ENCODE data around the gene KCNH8. TPM values are rescaled to one million over a fixed set of nuclear protein-coding genes. Genes with fewer than 3 reads are reported as not detected.

KCNH8 gene
- total RNA-seq, 3 donors from 2014 or later: under 0.01 to 4.4 (median 1.3) TPM

DNA sequence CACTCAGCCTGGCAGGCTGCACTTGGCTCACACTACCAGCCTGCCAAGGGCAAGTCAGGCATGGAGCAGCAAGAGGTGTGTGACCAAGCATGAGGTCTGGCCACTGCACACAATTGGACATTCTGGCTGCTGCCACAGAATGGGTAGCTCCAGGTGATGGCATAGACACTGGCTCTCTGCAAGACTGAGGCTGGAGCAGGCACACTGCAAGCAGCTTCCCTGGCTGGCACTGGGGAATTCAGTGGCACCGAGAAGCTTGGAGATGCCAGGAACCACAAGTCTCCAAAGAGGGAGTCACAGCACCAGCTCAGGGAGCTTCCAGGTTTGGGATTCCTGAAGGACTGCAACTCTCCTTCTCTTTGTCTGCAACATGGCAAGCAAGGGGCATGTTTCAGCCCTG, 42.0 kb upstream of the KCNH8 start:
- no peaks in the 10 kb centered on the region for H3K36me3 ChIP-seq
- H3K27me3 ChIP-seq: no peaks in the 10 kb centered on the region
- no peak overlapping the region for H3K4me3 ChIP-seq
- H3K27ac ChIP-seq: no peak overlapping the region
- peaks cover 0 to 16% of the 10 kb centered on the region in 2 donors for H3K9me3 ChIP-seq
- DNase-seq (ENCODE audit: low spot score in 2 of 2): no peak
- intact Hi-C loops (cut with DNase I; ENCODE audit: low total_unique reads): no loop called here
- no peaks in the 10 kb centered on the region for H3K4me1 ChIP-seq
- TF ChIP-seq, protein P1, sequence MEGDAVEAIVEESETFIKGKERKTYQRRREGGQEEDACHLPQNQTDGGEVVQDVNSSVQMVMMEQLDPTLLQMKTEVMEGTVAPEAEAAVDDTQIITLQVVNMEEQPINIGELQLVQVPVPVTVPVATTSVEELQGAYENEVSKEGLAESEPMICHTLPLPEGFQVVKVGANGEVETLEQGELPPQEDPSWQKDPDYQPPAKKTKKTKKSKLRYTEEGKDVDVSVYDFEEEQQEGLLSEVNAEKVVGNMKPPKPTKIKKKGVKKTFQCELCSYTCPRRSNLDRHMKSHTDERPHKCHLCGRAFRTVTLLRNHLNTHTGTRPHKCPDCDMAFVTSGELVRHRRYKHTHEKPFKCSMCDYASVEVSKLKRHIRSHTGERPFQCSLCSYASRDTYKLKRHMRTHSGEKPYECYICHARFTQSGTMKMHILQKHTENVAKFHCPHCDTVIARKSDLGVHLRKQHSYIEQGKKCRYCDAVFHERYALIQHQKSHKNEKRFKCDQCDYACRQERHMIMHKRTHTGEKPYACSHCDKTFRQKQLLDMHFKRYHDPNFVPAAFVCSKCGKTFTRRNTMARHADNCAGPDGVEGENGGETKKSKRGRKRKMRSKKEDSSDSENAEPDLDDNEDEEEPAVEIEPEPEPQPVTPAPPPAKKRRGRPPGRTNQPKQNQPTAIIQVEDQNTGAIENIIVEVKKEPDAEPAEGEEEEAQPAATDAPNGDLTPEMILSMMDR (IDR thresholded peaks at IDR 0.05): no peak
- no peak for TF ChIP-seq POLR2AphosphoS5 (IDR thresholded peaks at IDR 0.05)

DNA sequence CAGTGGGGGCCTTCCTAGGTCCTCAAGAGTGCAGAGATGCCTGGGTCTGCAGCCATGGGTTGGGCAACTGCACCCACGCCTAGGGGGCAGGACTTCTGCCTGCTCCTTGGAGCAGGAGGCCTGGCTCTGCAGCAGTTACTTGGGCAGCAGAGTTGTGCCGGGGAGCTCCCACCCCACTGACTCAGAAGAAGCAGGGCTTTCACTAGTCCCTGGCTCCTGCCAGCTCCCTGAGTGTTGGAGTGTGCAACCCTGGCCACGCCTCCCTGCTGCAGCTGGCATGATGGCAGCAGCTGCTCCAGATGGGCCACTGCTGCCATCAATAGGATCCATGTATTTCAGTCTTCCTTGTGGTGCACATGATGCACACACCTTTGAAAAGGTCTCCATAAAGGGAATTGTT, 40.6 kb upstream of the KCNH8 start:
- H3K27me3 ChIP-seq: no peaks in the 10 kb centered on the region
- intact Hi-C loops (cut with DNase I; ENCODE audit: low total_unique reads): no loop called here
- no peaks in the 10 kb centered on the region for H3K36me3 ChIP-seq
- H3K27ac ChIP-seq: no peak overlapping the region
- no peak for DNase-seq (ENCODE audit: low spot score in 2 of 2)
- TF ChIP-seq POLR2AphosphoS5 (IDR thresholded peaks at IDR 0.05) (no peak), POLR2A (IDR thresholded peaks at IDR 0.05) (no peak)
- TF ChIP-seq, protein P1 (IDR thresholded peaks at IDR 0.05): no peak
- H3K9me3 ChIP-seq: peaks cover 0 to 16% of the 10 kb centered on the region in 2 donors
- H3K4me3 ChIP-seq: no peak overlapping the region
- no peaks in the 10 kb centered on the region for H3K4me1 ChIP-seq

DNA sequence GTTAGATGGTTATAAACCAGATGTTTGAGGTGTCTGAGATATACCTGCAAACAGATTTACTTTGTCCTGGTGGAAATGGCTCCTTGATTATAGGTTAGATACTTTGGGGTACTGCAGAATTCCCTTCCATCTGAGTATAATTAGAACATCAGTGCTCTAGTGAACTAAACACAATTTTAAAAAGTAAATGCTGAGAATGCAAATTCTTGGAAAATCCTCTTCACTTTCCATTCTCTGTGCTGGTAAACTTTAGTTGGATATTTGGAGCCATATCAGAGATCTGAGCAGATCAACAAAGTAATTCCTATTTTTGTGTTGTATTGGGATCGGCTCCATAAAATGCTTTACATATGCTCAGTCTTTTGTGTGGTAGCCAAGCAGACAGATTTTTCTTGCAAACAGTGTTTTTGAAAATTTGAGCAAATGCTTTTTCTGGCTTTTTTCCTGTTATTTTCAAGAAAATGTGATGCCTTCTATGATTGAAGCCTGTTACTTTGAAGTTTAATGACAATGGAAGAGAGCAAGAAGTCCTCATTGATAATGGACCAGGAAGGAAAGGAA, 37.9 kb upstream of the KCNH8 start:
- H3K27me3 ChIP-seq: no peaks in the 10 kb centered on the region
- H3K9me3 ChIP-seq: peaks cover 0 to 16% of the 10 kb centered on the region in 2 donors

DNA sequence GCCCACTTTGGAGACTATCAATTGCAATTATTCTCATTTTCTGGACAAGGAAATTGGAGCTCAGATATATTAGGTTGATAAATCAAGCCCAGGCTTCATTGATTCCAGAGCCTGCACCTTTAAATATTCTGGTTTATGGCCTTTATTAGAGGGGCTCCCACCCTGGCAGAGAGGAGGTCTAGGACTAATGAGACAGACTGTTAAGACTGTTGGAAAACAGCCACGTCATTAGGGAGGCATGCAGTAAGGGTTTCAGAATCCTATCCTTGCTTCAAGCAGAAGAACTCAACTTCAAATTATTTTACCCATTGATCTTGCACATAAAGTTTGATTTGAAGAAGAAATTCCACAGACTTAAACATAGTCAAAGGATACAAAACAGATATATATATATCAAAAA, 33.8 kb upstream of the KCNH8 start:
- Histone ChIP-seq H3K27me3 (no peaks in the 10 kb centered on the region), H3K4me1 (no peaks in the 10 kb centered on the region), H3K27ac (no peak overlapping the region), H3K36me3 (no peaks in the 10 kb centered on the region), H3K4me3 (no peak overlapping the region), H3K9me3 (no peaks in the 10 kb centered on the region)
- intact Hi-C loops (cut with DNase I; ENCODE audit: low total_unique reads): no loop called here
- no peak for TF ChIP-seq POLR2A (IDR thresholded peaks at IDR 0.05)
- TF ChIP-seq, protein P1 (IDR thresholded peaks at IDR 0.05): no peak
- no peak for TF ChIP-seq POLR2AphosphoS5 (IDR thresholded peaks at IDR 0.05)
- no peak for DNase-seq (ENCODE audit: low spot score in 2 of 2)

More for the DNA sequence above, 37.9 kb upstream of the KCNH8 start:
- intact Hi-C loops (cut with DNase I; ENCODE audit: low total_unique reads): no loop called here
- Histone ChIP-seq H3K36me3 (no peaks in the 10 kb centered on the region), H3K27ac (no peak overlapping the region), H3K4me1 (no peaks in the 10 kb centered on the region), H3K4me3 (no peak overlapping the region)
- no peak for DNase-seq (ENCODE audit: low spot score in 2 of 2)
- TF ChIP-seq, protein P1 (IDR thresholded peaks at IDR 0.05): no peak
- TF ChIP-seq POLR2A (IDR thresholded peaks at IDR 0.05): no peak
- TF ChIP-seq POLR2AphosphoS5 (IDR thresholded peaks at IDR 0.05): no peak

DNA sequence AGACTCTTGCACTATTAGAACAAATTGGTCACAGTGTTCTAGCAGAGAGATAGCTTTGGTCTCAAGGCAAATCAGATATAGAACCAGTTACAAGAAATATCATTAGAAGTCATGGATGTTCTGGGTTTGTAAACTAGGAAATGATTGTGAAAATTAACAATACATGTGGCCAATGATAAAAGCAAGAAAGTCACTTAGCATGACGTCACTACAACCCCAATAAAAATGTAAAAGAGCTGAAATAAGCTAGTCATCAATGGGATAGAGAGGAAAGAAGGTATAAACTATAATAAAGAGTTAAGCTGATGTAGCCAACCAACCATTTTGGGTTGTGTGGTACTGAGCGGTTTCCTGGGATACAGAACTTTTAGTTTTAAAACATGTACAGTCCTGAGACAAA, 32.1 kb upstream of the KCNH8 start:
- TF ChIP-seq, protein P1 (IDR thresholded peaks at IDR 0.05): no peak
- TF ChIP-seq POLR2A (IDR thresholded peaks at IDR 0.05) (no peak), POLR2AphosphoS5 (IDR thresholded peaks at IDR 0.05) (no peak)
- Histone ChIP-seq H3K4me3 (no peak overlapping the region), H3K27me3 (no peaks in the 10 kb centered on the region), H3K27ac (no peak overlapping the region), H3K9me3 (no peaks in the 10 kb centered on the region), H3K4me1 (no peaks in the 10 kb centered on the region), H3K36me3 (no peaks in the 10 kb centered on the region)
- no peak for DNase-seq (ENCODE audit: low spot score in 2 of 2)
- intact Hi-C loops (cut with DNase I; ENCODE audit: low total_unique reads): no loop called here
